ENCODE data around the gene TCTA.
A peak's percentile ranks its signal among the peaks of the same experiment; 100 is the strongest.
"Not testable (repeated sequence)": the region's sequence is repeated elsewhere in the genome, so short reads cannot be mapped to it uniquely, and the experiment has no call there.

The TCTA gene

GRCh38 chr3:49387721-49388120, 24.5 kb upstream of the TCTA start:
- Histone ChIP-seq H3K36me3 (ENCODE audit: control insufficient read depth, low read length) (peaks cover 30% of the 10 kb centered on the region), H3K4me2 (ENCODE audit: low read length) (peak overlapping the region; percentile 16)

GRCh38 chr3:49388289-49388820, 23.9 kb upstream of the TCTA start:
- Histone ChIP-seq H3K36me3 (ENCODE audit: control insufficient read depth, low read length) (peaks cover 35% of the 10 kb centered on the region), H4K20me1 (ENCODE audit: control insufficient read depth, insufficient read depth, low read depth, low read length) (peaks cover 29% of the 10 kb centered on the region), H3K9me2 (replicated peaks; ENCODE audit: control insufficient read depth, low read length) (no peaks in the 10 kb centered on the region)

More at GRCh38 chr3:49387721-49388120, 24.5 kb upstream of the TCTA start:
- Histone ChIP-seq H3K79me2 (ENCODE audit: control insufficient read depth, low read length) (peaks cover 99% of the 10 kb centered on the region), H3K4me3 (ENCODE audit: low read length) (no peak overlapping the region), H3K27me3 (ENCODE audit: control insufficient read depth, low read length) (no peaks in the 10 kb centered on the region), H4K20me1 (ENCODE audit: control insufficient read depth, insufficient read depth, low read depth, low read length) (peaks cover 29% of the 10 kb centered on the region), H3F3A (ENCODE audit: control insufficient read depth, insufficient read depth) (no peaks in the 10 kb centered on the region), H3K27ac (ENCODE audit: low read depth, low read length) (0 out of 2 replicates have a peak overlapping the region, but pooled peaks have one; percentile 12), H3K4me1 (ENCODE audit: control insufficient read depth, low read length) (peaks cover 46% of the 10 kb centered on the region), H3K9me2 (replicated peaks; ENCODE audit: control insufficient read depth, low read length) (no peaks in the 10 kb centered on the region), H3K9me3 (ENCODE audit: control insufficient read depth, insufficient read depth, low read length) (no peaks in the 10 kb centered on the region)
- TF ChIP-seq EZH2phosphoT487 (IDR thresholded peaks at IDR 0.05; ENCODE audit: borderline replicate concordance, low read length) (no peak), CTCF (IDR thresholded peaks at IDR 0.05; ENCODE audit: low read depth, low read length, poor library complexity, severe bottlenecking) (no peak)

GRCh38 chr3:49389297-49389696, 22.9 kb upstream of the TCTA start:
- H3K27ac ChIP-seq (ENCODE audit: low read depth, low read length): no peak overlapping the region
- no peak overlapping the region for H3K4me2 ChIP-seq (ENCODE audit: low read length)
- no peaks in the 10 kb centered on the region for H3K27me3 ChIP-seq (ENCODE audit: control insufficient read depth, low read length)
- H3K79me2 ChIP-seq (ENCODE audit: control insufficient read depth, low read length): peaks cover 99% of the 10 kb centered on the region
- H3F3A ChIP-seq (ENCODE audit: control insufficient read depth, insufficient read depth): no peaks in the 10 kb centered on the region
- peaks cover 44% of the 10 kb centered on the region for H3K4me1 ChIP-seq (ENCODE audit: control insufficient read depth, low read length)
- H4K20me1 ChIP-seq (ENCODE audit: control insufficient read depth, insufficient read depth, low read depth, low read length): peaks cover 23% of the 10 kb centered on the region
- no peaks in the 10 kb centered on the region for H3K9me3 ChIP-seq (ENCODE audit: control insufficient read depth, insufficient read depth, low read length)
- no peaks in the 10 kb centered on the region for H3K9me2 ChIP-seq (replicated peaks; ENCODE audit: control insufficient read depth, low read length)
- peaks cover 38% of the 10 kb centered on the region for H3K36me3 ChIP-seq (ENCODE audit: control insufficient read depth, low read length)
- no peak for TF ChIP-seq EZH2phosphoT487 (IDR thresholded peaks at IDR 0.05; ENCODE audit: borderline replicate concordance, low read length)
- TF ChIP-seq CTCF (IDR thresholded peaks at IDR 0.05; ENCODE audit: low read depth, low read length, poor library complexity, severe bottlenecking): no peak
- H3K4me3 ChIP-seq (ENCODE audit: low read length): no peak overlapping the region

More at GRCh38 chr3:49388289-49388820, 23.9 kb upstream of the TCTA start:
- Histone ChIP-seq H3F3A (ENCODE audit: control insufficient read depth, insufficient read depth) (no peaks in the 10 kb centered on the region), H3K4me1 (ENCODE audit: control insufficient read depth, low read length) (peaks cover 44% of the 10 kb centered on the region), H3K4me3 (ENCODE audit: low read length) (no peak overlapping the region), H3K27me3 (ENCODE audit: control insufficient read depth, low read length) (no peaks in the 10 kb centered on the region), H3K4me2 (ENCODE audit: low read length) (no peak overlapping the region), H3K79me2 (ENCODE audit: control insufficient read depth, low read length) (peaks cover 99% of the 10 kb centered on the region), H3K9me3 (ENCODE audit: control insufficient read depth, insufficient read depth, low read length) (no peaks in the 10 kb centered on the region), H3K27ac (ENCODE audit: low read depth, low read length) (no peak overlapping the region)
- TF ChIP-seq CTCF (IDR thresholded peaks at IDR 0.05; ENCODE audit: low read depth, low read length, poor library complexity, severe bottlenecking) (no peak), EZH2phosphoT487 (IDR thresholded peaks at IDR 0.05; ENCODE audit: borderline replicate concordance, low read length) (no peak)

GRCh38 chr3:49391310-49391709, 20.9 kb upstream of the TCTA start:
- peaks cover 27% of the 10 kb centered on the region for H4K20me1 ChIP-seq (ENCODE audit: control insufficient read depth, insufficient read depth, low read depth, low read length)

More at GRCh38 chr3:49391310-49391709, 20.9 kb upstream of the TCTA start:
- H3K9me2 ChIP-seq (replicated peaks; ENCODE audit: control insufficient read depth, low read length); H3F3A ChIP-seq (ENCODE audit: control insufficient read depth, insufficient read depth); H3K27ac ChIP-seq (ENCODE audit: low read depth, low read length); H3K4me2 ChIP-seq (ENCODE audit: low read length); H3K9me3 ChIP-seq (ENCODE audit: control insufficient read depth, insufficient read depth, low read length); H3K4me3 ChIP-seq (ENCODE audit: low read length); H3K27me3 ChIP-seq (ENCODE audit: control insufficient read depth, low read length): not testable (repeated sequence)
- Histone ChIP-seq H3K4me1 (ENCODE audit: control insufficient read depth, low read length) (peaks cover 43% of the 10 kb centered on the region), H3K79me2 (ENCODE audit: control insufficient read depth, low read length) (peaks cover 99% of the 10 kb centered on the region), H3K36me3 (ENCODE audit: control insufficient read depth, low read length) (peaks cover 57% of the 10 kb centered on the region)
